Suprapubic skin (tissue), 4 donors: Measurements from ENCODE around the gene NSFL1C.

ENCODE experiments used
- CTCF ChIP-seq, 2 donors: fragments of 200-600 bp in 1 of 2; fragments of 450-650 bp in 1 of 2; sonication (generic) in 1 of 2; IDR thresholded peaks; one replicate each; pipeline ENCODE4 v1.5.1; 2016 to 2019; ENCODE audit warnings: antibody characterized with exemption in 2 of 2, mild to moderate bottlenecking in 1 of 2, moderate library complexity in 1 of 2
- POLR2A ChIP-seq, 2 donors: fragments of 450-650 bp; IDR thresholded peaks; one replicate each; pipeline ENCODE4 v1.6.1; 2017; ENCODE audit warnings: antibody characterized with exemption in 2 of 2, mild to moderate bottlenecking in 2 of 2, moderate library complexity in 2 of 2
- POLR2AphosphoS5 ChIP-seq, 3 donors: sonication (generic); formaldehyde crosslinking; IDR thresholded peaks; one replicate each; pipeline ENCODE4 v1.6.1; 2017; ENCODE audit warnings: antibody characterized with exemption in 3 of 3

GRCh38 chr20:1507276-1507675, 40.6 kb upstream of the NSFL1C start:
- TF ChIP-seq POLR2AphosphoS5 (IDR thresholded peaks at IDR 0.05) (no peak), CTCF (IDR thresholded peaks at IDR 0.05) (no peak), POLR2A (IDR thresholded peaks at IDR 0.05) (no peak)
